ENCODE results near the gene IL1R1.

The IL1R1 gene

GRCh38 chr2:102206666-102207341 lies 64.3 kb downstream of the IL1R1 start:
- peaks cover 0 to 2% (median 0%) of the 10 kb centered on the region in 4 donors for H3K4me1 ChIP-seq
- H3K36me3 ChIP-seq, result no peaks in the 10 kb centered on the region
- intact Hi-C loops (cut with DNase I; ENCODE audit: low total_unique reads), result no loop called here
- TF ChIP-seq CTCF (IDR thresholded peaks at IDR 0.05), result no peak
- no peak overlapping the region for H3K4me3 ChIP-seq
- H3K9me3 ChIP-seq, result no peaks in the 10 kb centered on the region
- no peak overlapping the region for H3K27ac ChIP-seq
- H3K27me3 ChIP-seq, result no peaks in the 10 kb centered on the region
- no peak for DNase-seq

- H3K9me3 ChIP-seq, result no peaks in the 10 kb centered on the region
- H3K4me1 ChIP-seq, result peaks cover 0 to 2% (median 0%) of the 10 kb centered on the region in 4 donors
- H3K4me3 ChIP-seq, result no peak overlapping the region
- TF ChIP-seq CTCF (IDR thresholded peaks at IDR 0.05), result no peak
- H3K27me3 ChIP-seq, result no peaks in the 10 kb centered on the region
- intact Hi-C loops (cut with DNase I; ENCODE audit: low total_unique reads), result no loop called here
- DNase-seq, result no peak
- H3K36me3 ChIP-seq, result no peaks in the 10 kb centered on the region
- no peak overlapping the region for H3K27ac ChIP-seq
These were observed 66.2 kb downstream of the IL1R1 start for GRCh38 chr2:102208774-102209173.

GRCh38 chr2:102209474-102209873 lies 66.9 kb downstream of the IL1R1 start:
- Histone ChIP-seq H3K4me3 (no peak overlapping the region), H3K27me3 (no peaks in the 10 kb centered on the region), H3K4me1 (peaks cover 0 to 2% (median 0%) of the 10 kb centered on the region in 4 donors), H3K36me3 (no peaks in the 10 kb centered on the region), H3K9me3 (no peaks in the 10 kb centered on the region), H3K27ac (no peak overlapping the region)
- TF ChIP-seq CTCF (IDR thresholded peaks at IDR 0.05), result no peak
- DNase-seq, result no peak
- intact Hi-C loops (cut with DNase I; ENCODE audit: low total_unique reads), result no loop called here

GRCh38 chr2:102217032-102217431 lies 74.5 kb downstream of the IL1R1 start:
- H3K27me3 ChIP-seq, result no peaks in the 10 kb centered on the region
- no peak overlapping the region for H3K4me3 ChIP-seq
- H3K36me3 ChIP-seq, result peaks cover 0 to 9% (median 0%) of the 10 kb centered on the region in 3 donors
- no peak overlapping the region for H3K27ac ChIP-seq
- H3K9me3 ChIP-seq, result peaks cover 0 to 26% (median 14%) of the 10 kb centered on the region in 3 donors
- H3K4me1 ChIP-seq, result no peaks in the 10 kb centered on the region
- DNase-seq, result no peak
- intact Hi-C loops (cut with DNase I; ENCODE audit: low total_unique reads), result no loop called here
- TF ChIP-seq CTCF (IDR thresholded peaks at IDR 0.05), result no peak

- Histone ChIP-seq H3K9me3 (no peaks in the 10 kb centered on the region), H3K27ac (no peak overlapping the region), H3K27me3 (no peaks in the 10 kb centered on the region), H3K4me3 (no peak overlapping the region), H3K4me1 (peaks cover 0 to 30% (median 21%) of the 10 kb centered on the region in 4 donors), H3K36me3 (no peaks in the 10 kb centered on the region)
- no peak for TF ChIP-seq CTCF (IDR thresholded peaks at IDR 0.05)
- intact Hi-C loops (cut with DNase I; ENCODE audit: low total_unique reads), result no loop called here
- no peak for DNase-seq
These were observed 82.5 kb downstream of the IL1R1 start for GRCh38 chr2:102224824-102225739.
